Adipocyte (in vitro differentiated cells): ENCODE measurements around the gene MOB3B.

Experiments
- DNase-seq: peaks from one replicate; pipeline ENCODE4 v3.0.0-alpha.2; 2015; ENCODE audit warnings: low read depth
- H3K27me3 ChIP-seq: replicated peaks from 2 replicates; pipeline ENCODE4 v1.7.0; 2013; ENCODE audit warnings: mild to moderate bottlenecking, low read length, moderate library complexity; ENCODE audit not compliant: control insufficient read depth, insufficient read depth
- H3K36me3 ChIP-seq: 2 replicates; pipeline ENCODE4 v1.7.0; 2013; ENCODE audit warnings: low read length, mild to moderate bottlenecking, moderate library complexity; ENCODE audit not compliant: control insufficient read depth, insufficient read depth, severe bottlenecking
- H3K4me1 ChIP-seq: 2 replicates; pipeline ENCODE4 v1.7.0; 2013; ENCODE audit warnings: mild to moderate bottlenecking, low read length, moderate library complexity; ENCODE audit not compliant: control insufficient read depth, insufficient read depth
- H3K4me3 ChIP-seq: 2 replicates; pipeline ENCODE4 v1.7.0; 2013; ENCODE audit warnings: mild to moderate bottlenecking, low read length, moderate library complexity
- H3K9ac ChIP-seq: 2 replicates; pipeline ENCODE4 v1.7.0; 2013; ENCODE audit warnings: mild to moderate bottlenecking, low read length, moderate library complexity
- H3K9me3 ChIP-seq: 2 replicates; pipeline ENCODE4 v1.7.0; 2013; ENCODE audit warnings: mild to moderate bottlenecking, low read length, moderate library complexity; ENCODE audit not compliant: control insufficient read depth

MOB3B gene

GRCh38 chr9:27530915-27531755 lies 1.5 kb upstream of the MOB3B start:
- Histone ChIP-seq H3K4me3 (no peak overlapping the region), H3K36me3 (no peaks in the 10 kb centered on the region)

DNA sequence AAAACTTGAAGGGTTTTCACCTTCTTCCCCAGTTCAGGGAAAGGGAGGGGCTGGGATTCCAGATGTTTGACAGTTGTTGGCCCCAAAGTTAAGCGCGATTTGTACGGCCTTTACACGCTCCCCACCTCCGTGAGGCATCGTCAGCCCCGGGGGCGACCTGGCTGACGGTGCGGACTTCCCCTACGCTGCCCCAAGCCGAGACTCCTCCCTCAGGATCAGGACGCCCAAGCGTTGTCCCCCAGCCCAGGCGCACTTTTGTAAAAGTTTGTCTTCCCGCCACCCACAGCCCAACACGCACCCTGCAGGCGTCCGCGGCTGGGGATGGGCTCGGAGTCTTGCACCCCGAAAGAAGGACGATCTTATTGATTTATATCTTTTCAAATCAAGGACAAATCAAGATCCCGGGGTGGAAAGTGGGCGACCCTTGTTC lies 713 bp downstream of the MOB3B start:
- H3K4me1 ChIP-seq: peaks cover 13% of the 10 kb centered on the region
- peak; percentile 44 for DNase-seq
- H3K4me3 ChIP-seq: peak overlapping the region; percentile 85
- H3K36me3 ChIP-seq: no peaks in the 10 kb centered on the region
- H3K9me3 ChIP-seq: no peaks in the 10 kb centered on the region
- peak overlapping the region; percentile 75 for H3K9ac ChIP-seq
- no peaks in the 10 kb centered on the region for H3K27me3 ChIP-seq

More at GRCh38 chr9:27530915-27531755, 1.5 kb upstream of the MOB3B start:
- H3K9ac ChIP-seq: no peak overlapping the region
- no peaks in the 10 kb centered on the region for H3K9me3 ChIP-seq
- no peaks in the 10 kb centered on the region for H3K27me3 ChIP-seq
- no peak for DNase-seq
- H3K4me1 ChIP-seq: peaks cover 15% of the 10 kb centered on the region

DNA sequence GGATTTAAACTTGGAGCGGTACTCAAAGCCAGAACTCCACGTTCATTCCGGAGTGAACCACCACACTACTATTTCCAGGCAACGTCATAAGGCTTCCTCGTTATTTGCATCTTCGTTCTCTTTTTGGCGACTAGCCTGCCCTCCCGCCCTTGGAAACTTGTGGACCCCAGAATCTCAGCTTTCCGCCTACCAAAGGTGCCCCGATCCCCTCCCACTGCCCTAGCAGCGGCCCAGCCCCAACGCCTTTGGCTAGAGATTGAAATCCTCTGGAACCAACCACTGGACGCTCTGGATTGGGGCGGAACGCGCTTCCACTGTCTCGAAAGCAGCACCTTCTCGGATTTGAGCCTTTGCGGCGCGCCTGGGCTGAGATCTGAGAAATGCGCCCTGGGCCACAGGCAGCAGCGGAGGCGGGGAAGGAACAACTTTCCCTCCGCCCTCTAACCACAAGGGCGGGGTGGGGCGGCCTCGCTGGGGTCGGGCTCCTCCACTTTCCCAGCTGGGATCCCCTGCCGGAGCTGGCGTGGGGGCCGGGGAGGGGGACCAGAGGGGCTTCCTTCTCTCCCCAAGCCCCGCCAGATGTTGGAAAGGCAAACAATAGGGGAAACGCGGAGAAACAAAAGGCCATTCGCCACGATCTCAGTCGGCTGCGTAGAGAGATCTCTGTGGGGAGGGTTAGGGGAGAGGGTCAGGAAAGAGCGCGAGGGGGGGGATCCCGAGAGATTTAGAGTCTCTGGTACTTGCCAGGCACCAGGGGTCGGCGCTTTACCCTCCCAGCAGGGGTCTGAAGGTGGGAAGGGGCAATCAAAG lies 1.3 kb downstream of the MOB3B start:
- Histone ChIP-seq H3K36me3 (no peaks in the 10 kb centered on the region), H3K4me3 (peak overlapping the region; percentile 85), H3K27me3 (no peaks in the 10 kb centered on the region), H3K4me1 (peaks cover 10% of the 10 kb centered on the region), H3K9me3 (no peaks in the 10 kb centered on the region), H3K9ac (peak overlapping the region; percentile 75)
- peak; percentile 71 for DNase-seq

DNA sequence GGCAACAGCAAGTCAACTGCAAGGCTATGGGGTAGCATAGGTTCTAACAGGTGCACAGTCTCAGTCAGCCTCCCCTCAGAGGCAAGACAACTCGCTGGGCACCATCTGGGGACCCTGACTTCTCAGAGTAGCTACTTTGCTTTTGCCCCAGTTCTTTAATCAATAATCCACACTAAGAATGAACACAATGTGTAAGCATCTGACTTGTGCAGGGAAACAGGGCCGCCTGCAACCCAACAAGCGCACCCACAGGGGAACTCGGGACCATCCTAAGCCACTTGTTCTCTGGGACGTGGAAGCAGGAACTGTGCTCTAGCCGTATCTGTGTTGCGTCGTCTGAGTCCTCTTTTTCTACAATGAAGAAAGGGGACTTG lies 1.9 kb downstream of the MOB3B start:
- Histone ChIP-seq H3K4me3 (peak overlapping the region; percentile 85), H3K9me3 (no peaks in the 10 kb centered on the region)
- no peak for DNase-seq

DNA sequence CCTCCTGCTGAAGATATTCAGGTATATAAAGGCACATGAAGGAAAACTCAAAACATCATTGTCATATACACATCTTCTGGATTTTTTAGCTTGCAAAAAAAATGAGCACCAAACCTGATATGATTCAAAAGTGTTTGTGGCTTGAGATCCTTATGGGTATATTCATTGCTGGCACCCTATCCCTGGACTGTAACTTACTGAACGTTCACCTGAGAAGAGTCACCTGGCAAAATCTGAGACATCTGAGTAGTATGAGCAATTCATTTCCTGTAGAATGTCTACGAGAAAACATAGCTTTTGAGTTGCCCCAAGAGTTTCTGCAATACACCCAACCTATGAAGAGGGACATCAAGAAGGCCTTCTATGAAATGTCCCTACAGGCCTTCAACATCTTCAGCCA lies 5.4 kb downstream of the MOB3B start, which contains the start of gene IFNK:
Gene IFNK (plus strand): TSS at position 55 of the 400 bp plus-strand sequence. CDS start 47 bp downstream, at position 102.
- H3K36me3 ChIP-seq: no peaks in the 10 kb centered on the region
- no peak within 1 kb of the TSS for H3K9ac ChIP-seq
- H3K27me3 ChIP-seq: no peaks in the 10 kb centered on the region
- DNase-seq: no peak
- no peak within 1 kb of the TSS for H3K4me3 ChIP-seq
- H3K4me1 ChIP-seq: peaks cover 16% of the 10 kb centered on the region
- no peaks in the 10 kb centered on the region for H3K9me3 ChIP-seq

More for the DNA sequence above, 1.9 kb downstream of the MOB3B start:
- Histone ChIP-seq H3K4me1 (peaks cover 10% of the 10 kb centered on the region), H3K36me3 (no peaks in the 10 kb centered on the region), H3K27me3 (no peaks in the 10 kb centered on the region), H3K9ac (no peak overlapping the region)

- Histone ChIP-seq H3K9me3 (no peaks in the 10 kb centered on the region), H3K4me1 (peaks cover 16% of the 10 kb centered on the region), H3K27me3 (no peaks in the 10 kb centered on the region), H3K9ac (no peak overlapping the region), H3K36me3 (no peaks in the 10 kb centered on the region), H3K4me3 (no peak overlapping the region)
- DNase-seq: no peak
Observed at GRCh38 chr9:27523141-27523540, 6.5 kb downstream of the MOB3B start.

DNA sequence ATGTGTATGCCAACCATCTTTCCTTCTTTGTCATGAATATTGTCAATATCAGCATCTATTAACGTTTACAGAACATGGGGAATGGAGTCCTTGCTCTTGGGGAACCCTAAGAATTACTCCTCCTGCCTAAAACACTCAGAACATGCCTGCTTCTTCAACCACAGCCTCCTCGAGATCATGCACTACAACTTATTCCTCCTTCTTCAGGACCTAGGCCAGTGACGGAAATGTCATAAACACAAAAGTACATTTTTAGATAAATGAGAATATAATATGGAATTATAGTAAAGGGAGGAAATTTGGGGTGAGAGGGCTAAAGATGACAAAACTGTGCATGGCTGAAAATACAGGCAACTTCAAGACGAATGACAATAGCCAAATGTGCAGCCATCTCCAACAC lies 8.6 kb downstream of the MOB3B start:
- no peaks in the 10 kb centered on the region for H3K9me3 ChIP-seq
- H3K36me3 ChIP-seq: no peaks in the 10 kb centered on the region
- no peaks in the 10 kb centered on the region for H3K27me3 ChIP-seq
- H3K9ac ChIP-seq: no peak overlapping the region
- no peak overlapping the region for H3K4me3 ChIP-seq
- peaks cover 6% of the 10 kb centered on the region for H3K4me1 ChIP-seq
- no peak for DNase-seq

DNA sequence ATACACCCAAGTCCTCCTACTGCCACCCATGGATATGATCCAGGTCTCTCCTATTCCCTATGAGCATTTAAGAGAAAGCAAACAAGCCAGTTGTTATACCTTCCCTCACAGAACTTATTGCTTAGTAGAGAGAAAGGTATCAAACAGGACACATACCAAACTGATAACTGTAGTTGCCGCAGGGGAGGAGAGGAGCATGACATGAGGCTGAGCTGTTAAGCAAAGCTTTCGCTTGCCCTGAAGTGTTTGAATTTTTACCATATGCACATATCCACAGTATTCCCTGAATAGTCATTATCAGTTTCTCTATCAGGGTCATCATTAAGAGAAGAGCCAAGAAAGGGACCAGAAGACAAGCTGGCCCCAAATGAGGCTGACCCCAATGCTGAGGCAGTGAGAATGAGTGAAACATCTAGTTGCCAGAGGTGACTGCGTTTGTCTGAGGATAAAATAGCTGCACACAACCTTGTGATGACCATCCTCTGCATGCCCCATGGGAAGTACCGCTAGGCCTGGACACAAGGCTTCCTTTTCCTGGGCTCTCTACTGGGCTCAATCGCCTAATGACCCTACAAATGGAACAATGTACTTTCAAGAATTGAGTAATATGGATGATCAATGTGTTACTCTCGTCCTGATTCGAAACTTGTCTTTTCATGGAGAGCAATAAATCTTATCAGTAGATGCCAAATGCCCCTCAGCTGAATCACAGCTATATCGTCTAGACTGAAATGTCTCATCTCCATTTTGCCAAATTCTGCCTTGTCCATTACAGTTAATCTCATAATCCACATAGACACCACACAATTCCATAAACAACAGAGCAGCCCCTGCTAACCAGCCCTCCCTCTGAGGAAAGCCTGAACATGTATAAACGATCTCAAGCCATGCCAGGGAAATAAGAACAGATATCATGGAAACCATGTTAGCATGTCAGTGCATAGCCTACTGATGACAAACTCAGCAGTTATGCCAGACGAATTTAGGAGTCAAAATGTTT lies 9.8 kb downstream of the MOB3B start:
- Histone ChIP-seq H3K9ac (no peak overlapping the region), H3K9me3 (no peaks in the 10 kb centered on the region), H3K36me3 (no peaks in the 10 kb centered on the region), H3K27me3 (no peaks in the 10 kb centered on the region), H3K4me1 (peaks cover 8% of the 10 kb centered on the region), H3K4me3 (no peak overlapping the region)
- DNase-seq: no peak

DNA sequence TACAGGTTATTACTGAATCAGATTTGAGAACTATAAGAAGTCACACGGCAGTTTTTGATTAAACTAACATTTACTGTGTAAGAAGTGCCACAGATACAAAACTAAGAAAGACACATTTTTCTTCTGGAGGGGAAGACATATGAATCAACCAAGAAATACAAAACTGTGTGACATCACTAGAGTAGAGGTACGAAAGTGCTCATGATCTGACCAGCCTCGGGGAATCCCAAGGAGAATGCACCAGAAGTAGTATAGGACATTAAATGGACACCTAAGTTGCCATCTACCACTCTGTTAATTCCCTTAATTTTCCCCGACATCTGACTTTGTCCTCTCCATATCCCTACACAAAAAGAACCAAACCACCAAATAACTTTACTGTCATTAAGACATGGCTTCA lies 10.8 kb downstream of the MOB3B start:
- DNase-seq: no peak
- no peak overlapping the region for H3K9ac ChIP-seq
- H3K4me1 ChIP-seq: peaks cover 11% of the 10 kb centered on the region
- H3K4me3 ChIP-seq: no peak overlapping the region
- no peaks in the 10 kb centered on the region for H3K27me3 ChIP-seq
- no peaks in the 10 kb centered on the region for H3K36me3 ChIP-seq
- H3K9me3 ChIP-seq: no peaks in the 10 kb centered on the region

DNA sequence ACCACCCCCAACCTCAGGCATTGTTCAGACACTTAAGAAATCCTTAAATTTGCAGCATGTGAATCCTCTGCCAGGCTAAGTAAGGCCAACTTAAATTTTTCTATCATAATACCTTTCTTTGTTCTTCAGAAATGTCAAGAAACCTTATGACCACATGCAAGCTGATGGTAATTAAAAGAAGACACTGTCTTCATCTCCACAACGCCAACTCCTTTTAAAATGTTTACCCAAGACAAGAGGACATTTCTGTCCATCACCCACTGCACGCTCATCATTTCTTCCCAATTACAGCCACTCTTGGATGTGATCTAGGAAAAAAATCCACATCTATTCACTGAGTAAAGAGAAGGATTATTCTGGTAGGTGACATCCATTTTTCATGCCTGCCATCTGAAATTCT lies 11.6 kb downstream of the MOB3B start:
- no peak for DNase-seq
- peaks cover 11% of the 10 kb centered on the region for H3K4me1 ChIP-seq
- no peak overlapping the region for H3K4me3 ChIP-seq
- H3K9ac ChIP-seq: no peak overlapping the region
- no peaks in the 10 kb centered on the region for H3K36me3 ChIP-seq
- no peaks in the 10 kb centered on the region for H3K27me3 ChIP-seq
- H3K9me3 ChIP-seq: no peaks in the 10 kb centered on the region
